A549 (cell line): ENCODE data around the gene SLAIN2. TPM values are rescaled to one million over a fixed set of nuclear protein-coding genes. Genes with fewer than 3 reads are reported as not detected.

Experiments
- ATAC-seq, 2 experiments: fragments of 200-7000 bp in 1 of 2; fragments of >200 bp in 1 of 2; cut with Nextera tagmentation in 1 of 2; cut with Tn5 transposase in 1 of 2; 3 replicates each; pipeline versions ENCODE4 v1.8.0 to v1.9.1; 2018 to 2020; ENCODE audit warnings: mild to moderate bottlenecking in 1 of 2, moderate library complexity in 1 of 2
- CTCF ChIA-PET: fragments of 300-600 bp; sonication (Branson Sonifier 250); formaldehyde crosslinking; extraction: SDS; loops from one replicate; lab custom pipeline; 2021; ENCODE audit warnings: antibody characterized with exemption, inconsistent platforms; lab: Yijun Ruan, JAX
- POLR2A ChIA-PET: fragments of 350-600 bp; formaldehyde crosslinking; extraction: SDS; loops from one replicate; lab custom pipeline; 2021; ENCODE audit warnings: antibody characterized with exemption, inconsistent platforms; lab: Yijun Ruan, JAX
- DNase-seq, 2 experiments: peaks; one replicate each; pipeline versions ENCODE4 v3.0.0 to v3.0.0-alpha.2; 2011 to 2016; ENCODE audit warnings: low read depth in 1 of 2, low spot score in 1 of 2
- FAIRE-seq: peaks from 2 replicates; lab custom pipeline; 2011; peaks lifted over from hg19 to GRCh38; lab: Jason Lieb, UNC
- H3K27ac ChIP-seq, 2 experiments: fragments of >200 bp; sonication (Bioruptor Twin); formaldehyde crosslinking; 3 replicates each; pipeline ENCODE4 v1.5.1; 2016 to 2017
- H3K4me1 ChIP-seq: fragments of >200 bp; sonication (Bioruptor Twin); formaldehyde crosslinking; 3 replicates; pipeline ENCODE4 v1.6.1; 2016
- H3K4me2 ChIP-seq: fragments of >200 bp; sonication (Bioruptor Twin); formaldehyde crosslinking; 3 replicates; pipeline ENCODE4 v1.6.1; 2016
- H3K4me3 ChIP-seq: fragments of >200 bp; sonication (Bioruptor Twin); formaldehyde crosslinking; 3 replicates; pipeline ENCODE4 v1.5.1; 2016
- H3K9me3 ChIP-seq: fragments of >200 bp; sonication (Bioruptor Twin); formaldehyde crosslinking; 3 replicates; pipeline ENCODE4 v1.6.1; 2016
- ATOH8 ChIP-seq: fragments of 250-450 bp; sonication (Bioruptor Pico); IDR thresholded peaks from 2 replicates; pipeline ENCODE4 v1.5.0; 2020; ENCODE audit warnings: low read depth, mild to moderate bottlenecking, moderate library complexity
- CBX2 ChIP-seq: fragments of 200-600 bp; sonication (generic); IDR thresholded peaks from 2 replicates; pipeline ENCODE4 v1.6.1; 2016; ENCODE audit warnings: low read depth, mild to moderate bottlenecking, borderline replicate concordance
- CBX8 ChIP-seq: fragments of 200-600 bp; sonication (generic); IDR thresholded peaks from 2 replicates; pipeline ENCODE4 v1.6.1; 2016
- CHD2 ChIP-seq: fragments of 150-350 bp; IDR thresholded peaks from 2 replicates; pipeline ENCODE4 v1.6.1; 2014; ENCODE audit warnings: low read length; ENCODE audit not compliant: partially characterized antibody
- E2F6 ChIP-seq: IDR thresholded peaks from 2 replicates; pipeline ENCODE4 v1.6.1; 2012; ENCODE audit warnings: low read depth, borderline replicate concordance
- EHF ChIP-seq: fragments of 250-450 bp; sonication (Bioruptor Pico); IDR thresholded peaks from 2 replicates; pipeline ENCODE4 v1.5.0; 2020; ENCODE audit warnings: mild to moderate bottlenecking
- FOSL2 ChIP-seq, 2 experiments: fragments of 450-650 bp in 1 of 2; fragments of >200 bp in 1 of 2; sonication (Bioruptor Twin) in 1 of 2; formaldehyde crosslinking; IDR thresholded peaks; 2 replicates each; pipeline versions ENCODE4 v1.5.0 to v1.6.1; 2016 to 2020; ENCODE audit warnings: mild to moderate bottlenecking in 1 of 2, moderate library complexity in 1 of 2
- HDAC2 ChIP-seq: fragments of 200-600 bp; sonication (generic); IDR thresholded peaks from 2 replicates; pipeline ENCODE4 v1.6.1; 2016
- HEYL ChIP-seq: fragments of 250-450 bp; sonication (Bioruptor Pico); IDR thresholded peaks from 2 replicates; pipeline ENCODE4 v1.8.0; 2021; ENCODE audit warnings: mild to moderate bottlenecking, moderate library complexity
- KDM5A ChIP-seq: fragments of 200-600 bp; sonication (generic); IDR thresholded peaks from 2 replicates; pipeline ENCODE4 v1.6.1; 2016; ENCODE audit warnings: antibody characterized with exemption, mild to moderate bottlenecking
- MAFK ChIP-seq: fragments of 450-650 bp; IDR thresholded peaks from 2 replicates; pipeline ENCODE4 v1.6.1; 2014; ENCODE audit not compliant: partially characterized antibody
- MYC ChIP-seq: IDR thresholded peaks from 2 replicates; pipeline ENCODE4 v1.6.1; 2012; ENCODE audit warnings: mild to moderate bottlenecking, inconsistent platforms, low read length, improper control_type of control experiment, borderline replicate concordance
- NPAS2 ChIP-seq: fragments of 250-450 bp; sonication (Bioruptor Pico); IDR thresholded peaks from 2 replicates; pipeline ENCODE4 v1.8.0; 2022; ENCODE audit warnings: mild to moderate bottlenecking, moderate library complexity, borderline replicate concordance
- PHF8 ChIP-seq: fragments of 200-600 bp; sonication (generic); IDR thresholded peaks from 2 replicates; pipeline ENCODE4 v1.6.1; 2016; ENCODE audit warnings: low read depth, mild to moderate bottlenecking, antibody characterized with exemption, moderate library complexity, borderline replicate concordance
- REST ChIP-seq: fragments of 200-600 bp; sonication (generic); IDR thresholded peaks from 2 replicates; pipeline ENCODE4 v1.6.1; 2016; ENCODE audit warnings: antibody characterized with exemption, mild to moderate bottlenecking, moderate library complexity
- SMC3 ChIP-seq: fragments of >200 bp; sonication (Bioruptor Twin); formaldehyde crosslinking; IDR thresholded peaks from 3 replicates; pipeline ENCODE4 v1.6.1; 2018; ENCODE audit warnings: inconsistent platforms
- USF2 ChIP-seq: fragments of 450-650 bp; IDR thresholded peaks from 2 replicates; pipeline ENCODE4 v1.6.1; 2014; ENCODE audit warnings: antibody characterized with exemption
- WGBS: methylation state at CpG from one replicate; pipeline ENCODE4 v1.1.6; 2017; ENCODE audit errors: missing lambda C conversion rate; 5-methylcytosine and 5-hydroxymethylcytosine counted together
- polyA plus RNA-seq, 4 experiments: library from polyadenylated mRNA; depleted of rRNA in 3 of 4; stranded (reverse); fragments of >200 nt; fragmentation: RNase III in 1 of 4; extraction: RNeasy Plus Mini Kit Qiagen cat#74134 plus additional on column Dnase treatment in 1 of 4; gene quantifications; 2 replicates in 3 of 4; 3 replicates in 1 of 4; pipeline ENCODE4 v1.2.3, GENCODE V29; 2011 to 2017

The SLAIN2 gene
- polyA plus RNA-seq, 2 of the 4 experiments (the other 2 are of a cell fraction) = 14.4 to 14.6 TPM

- POLR2A ChIA-PET = no interaction called here
- no peak overlapping the region for H3K4me2 ChIP-seq
- ATAC-seq (no peak), FAIRE-seq (no peak), DNase-seq (no peak)
- H3K9me3 ChIP-seq = no peaks in the 10 kb centered on the region
- CTCF ChIA-PET = interaction anchor here (1.3 kb wide), 1 partner anchor 175 kb away, joined by 4 read pairs; no protein-coding TSS in a partner anchor
- WGBS = 80% methylated on average over 1 of the region's 1 CpG
- TF ChIP-seq MYC = no peak
- TF ChIP-seq KDM5A = no peak
- TF ChIP-seq SMC3 = no peak
- TF ChIP-seq MAFK = no peak
- TF ChIP-seq EHF = no peak
- TF ChIP-seq CBX2 = no peak
- TF ChIP-seq PHF8 = no peak
- TF ChIP-seq REST = no peak
- no peak for TF ChIP-seq USF2
- no peak for TF ChIP-seq HDAC2
- no peak for TF ChIP-seq HEYL (CRISPR knock-in tag)
- TF ChIP-seq NPAS2 (CRISPR knock-in tag) = no peak
- no peak for TF ChIP-seq ATOH8 (CRISPR knock-in tag)
- TF ChIP-seq E2F6 = no peak
- TF ChIP-seq FOSL2 (IDR thresholded peaks at IDR 0.05) = no peak
- TF ChIP-seq FOSL2 (CRISPR knock-in tag; IDR thresholded peaks at IDR 0.05) = no peak
- no peak for TF ChIP-seq CBX8
- no peak overlapping the region for H3K4me3 ChIP-seq
- H3K27ac ChIP-seq = no peak overlapping the region
- H3K4me1 ChIP-seq = peaks cover 32% of the 10 kb centered on the region
These were observed 29.2 kb downstream of the SLAIN2 start for GRCh38 chr4:48370260-48371134.

- no peak for FAIRE-seq
- CTCF ChIA-PET = no interaction called here
- WGBS = 0% methylated on average over 1 of the region's 1 CpG
These were observed 30.9 kb downstream of the SLAIN2 start for GRCh38 chr4:48372272-48372671.

More at GRCh38 chr4:48372272-48372671, 30.9 kb downstream of the SLAIN2 start:
- Histone ChIP-seq H3K4me1 (peaks cover 46% of the 10 kb centered on the region), H3K4me3 (no peak overlapping the region), H3K9me3 (no peaks in the 10 kb centered on the region), H3K4me2 (no peak overlapping the region), H3K27ac (no peak overlapping the region)
- POLR2A ChIA-PET = no interaction called here
- no peak for DNase-seq
- TF ChIP-seq CHD2 = no peak
- no peak for TF ChIP-seq CBX2
- TF ChIP-seq KDM5A = no peak
- ATAC-seq = no peak
